Measurements from ENCODE around the gene KCNJ14. TPM values are rescaled to one million over a fixed set of nuclear protein-coding genes. Genes with fewer than 3 reads are reported as not detected.

Gene KCNJ14
- total RNA-seq, 3 donors from 2014 or later (not counting 1 experiment from before 2014, with no cell fraction given) = 0.77 to 1.2 (median 0.85) TPM

DNA sequence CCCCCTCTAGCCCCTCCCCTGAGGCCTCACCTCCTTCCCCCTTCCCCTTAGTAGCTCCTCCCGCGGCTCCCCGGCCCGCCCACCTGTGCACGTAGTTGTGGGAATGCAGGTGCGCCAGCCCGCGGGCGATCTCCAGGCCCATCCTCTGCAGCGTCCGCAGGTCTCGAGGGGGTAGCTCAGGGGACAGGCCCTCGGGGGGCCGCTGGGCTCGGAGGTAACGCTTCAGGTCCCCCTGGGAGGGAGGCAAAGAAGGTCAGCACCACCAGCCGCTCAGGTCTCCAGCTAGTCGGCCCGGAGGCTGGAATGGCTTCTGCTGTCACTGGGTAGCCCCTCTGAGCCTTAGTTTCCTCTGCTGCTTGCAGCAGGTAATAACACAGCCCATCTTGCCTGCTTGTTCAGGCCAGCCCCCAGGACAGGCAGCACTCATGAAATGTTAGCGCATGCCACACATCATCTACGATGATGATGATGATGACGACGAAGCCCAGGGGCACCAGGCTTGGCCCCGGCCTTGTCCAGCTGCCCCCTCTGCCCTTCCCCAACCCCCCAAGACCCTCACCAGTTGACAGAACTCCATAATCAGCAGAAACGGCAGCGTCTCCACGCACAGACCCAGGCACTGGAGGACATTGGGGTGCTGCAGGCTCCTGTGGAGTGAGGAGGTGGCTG lies 47.1 kb downstream of the KCNJ14 start:
- Mint-ChIP-seq H3K36me3 (no peaks in the 10 kb centered on the region), H3K4me3 (no peak overlapping the region), H3K27me3 (ENCODE audit: low read depth in 2 of 2) (peaks cover 0 to 18% of the 10 kb centered on the region in 2 donors), H3K9me3 (no peaks in the 10 kb centered on the region), H3K27ac (no peak overlapping the region), H3K4me1 (peaks cover 17 to 28% of the 10 kb centered on the region in 2 donors)
- TF ChIP-seq, protein P1, sequence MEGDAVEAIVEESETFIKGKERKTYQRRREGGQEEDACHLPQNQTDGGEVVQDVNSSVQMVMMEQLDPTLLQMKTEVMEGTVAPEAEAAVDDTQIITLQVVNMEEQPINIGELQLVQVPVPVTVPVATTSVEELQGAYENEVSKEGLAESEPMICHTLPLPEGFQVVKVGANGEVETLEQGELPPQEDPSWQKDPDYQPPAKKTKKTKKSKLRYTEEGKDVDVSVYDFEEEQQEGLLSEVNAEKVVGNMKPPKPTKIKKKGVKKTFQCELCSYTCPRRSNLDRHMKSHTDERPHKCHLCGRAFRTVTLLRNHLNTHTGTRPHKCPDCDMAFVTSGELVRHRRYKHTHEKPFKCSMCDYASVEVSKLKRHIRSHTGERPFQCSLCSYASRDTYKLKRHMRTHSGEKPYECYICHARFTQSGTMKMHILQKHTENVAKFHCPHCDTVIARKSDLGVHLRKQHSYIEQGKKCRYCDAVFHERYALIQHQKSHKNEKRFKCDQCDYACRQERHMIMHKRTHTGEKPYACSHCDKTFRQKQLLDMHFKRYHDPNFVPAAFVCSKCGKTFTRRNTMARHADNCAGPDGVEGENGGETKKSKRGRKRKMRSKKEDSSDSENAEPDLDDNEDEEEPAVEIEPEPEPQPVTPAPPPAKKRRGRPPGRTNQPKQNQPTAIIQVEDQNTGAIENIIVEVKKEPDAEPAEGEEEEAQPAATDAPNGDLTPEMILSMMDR (IDR thresholded peaks at IDR 0.05) = no peak
- no peak overlapping the region for H3K4me3 ChIP-seq (ENCODE audit: low read length)
- ATAC-seq = peak; percentile 36 to 62 (median 59)
- no peak overlapping the region for H3K27ac ChIP-seq (ENCODE audit: low read length)
- H3K36me3 ChIP-seq (ENCODE audit: control insufficient read depth, insufficient read depth, low read length) = no peaks in the 10 kb centered on the region
- WGBS (ENCODE audit: insufficient coverage) = 30% methylated on average over 27 of the region's 27 CpGs
- peaks cover 15% of the 10 kb centered on the region for H3K27me3 ChIP-seq (ENCODE audit: control insufficient read depth, insufficient read depth, low read length)
- peaks cover 29% of the 10 kb centered on the region for H3K4me1 ChIP-seq (ENCODE audit: control insufficient read depth, insufficient read depth, low read length)
- intact Hi-C loops (cut with micrococcal nuclease) = no loop called here
- DNase-seq = no peak
- H3K9me3 ChIP-seq (ENCODE audit: control insufficient read depth, insufficient read depth, low read length) = no peaks in the 10 kb centered on the region

DNA sequence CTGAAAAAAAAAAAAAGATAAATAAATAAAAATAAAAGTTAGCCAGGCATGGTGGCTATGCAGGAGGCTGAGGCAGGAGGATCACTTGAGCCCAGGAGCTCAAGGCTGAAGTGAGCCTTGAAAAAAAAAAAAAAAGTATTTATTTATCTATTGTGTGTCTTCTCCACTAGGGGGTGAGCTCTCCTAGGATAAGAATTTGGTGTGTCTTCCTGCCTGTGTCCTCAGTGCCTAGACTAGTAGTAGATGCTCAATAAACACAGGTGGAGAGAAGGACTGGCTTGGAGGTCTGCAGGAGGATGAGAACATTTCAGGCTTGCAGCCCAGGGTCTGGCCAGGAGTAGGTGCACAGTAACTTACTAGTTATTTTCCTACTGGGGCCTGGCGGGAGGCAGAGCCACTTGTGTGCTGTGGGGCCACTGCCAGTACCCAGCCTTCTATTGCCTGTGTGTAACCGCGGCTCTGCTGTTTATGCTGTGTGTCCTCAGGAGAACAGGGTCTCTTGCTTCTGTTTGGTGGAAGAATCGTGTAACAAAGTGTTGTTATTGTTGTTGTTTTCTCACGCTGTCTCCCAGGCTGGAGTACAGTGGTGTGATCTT lies 50.9 kb downstream of the KCNJ14 start:
- Mint-ChIP-seq H3K4me3 (no peak overlapping the region), H3K4me1 (peaks cover 6 to 20% of the 10 kb centered on the region in 2 donors), H3K27ac (no peak overlapping the region), H3K9me3 (no peaks in the 10 kb centered on the region), H3K27me3 (ENCODE audit: low read depth in 2 of 2) (peaks cover 0 to 8% of the 10 kb centered on the region in 2 donors), H3K36me3 (no peaks in the 10 kb centered on the region)
- ATAC-seq = peak in 2 of 3 donors; percentile 32 to 37
- TF ChIP-seq, protein P1 (IDR thresholded peaks at IDR 0.05) = peak; percentile 54
- WGBS (ENCODE audit: insufficient coverage) = 90% methylated on average over 5 of the region's 5 CpGs
- DNase-seq = peak in 1 of 2 donors; percentile 74
- peaks cover 7% of the 10 kb centered on the region for H3K27me3 ChIP-seq (ENCODE audit: control insufficient read depth, insufficient read depth, low read length)
- H3K4me1 ChIP-seq (ENCODE audit: control insufficient read depth, insufficient read depth, low read length) = peaks cover 24% of the 10 kb centered on the region
- no peak overlapping the region for H3K4me3 ChIP-seq (ENCODE audit: low read length)
- no peaks in the 10 kb centered on the region for H3K9me3 ChIP-seq (ENCODE audit: control insufficient read depth, insufficient read depth, low read length)
- H3K36me3 ChIP-seq (ENCODE audit: control insufficient read depth, insufficient read depth, low read length) = no peaks in the 10 kb centered on the region
- H3K27ac ChIP-seq (ENCODE audit: low read length) = no peak overlapping the region
- intact Hi-C loops (cut with micrococcal nuclease) = loop anchor here (1.0 kb wide), 1 partner anchor 78 kb away; no protein-coding TSS in a partner anchor

DNA sequence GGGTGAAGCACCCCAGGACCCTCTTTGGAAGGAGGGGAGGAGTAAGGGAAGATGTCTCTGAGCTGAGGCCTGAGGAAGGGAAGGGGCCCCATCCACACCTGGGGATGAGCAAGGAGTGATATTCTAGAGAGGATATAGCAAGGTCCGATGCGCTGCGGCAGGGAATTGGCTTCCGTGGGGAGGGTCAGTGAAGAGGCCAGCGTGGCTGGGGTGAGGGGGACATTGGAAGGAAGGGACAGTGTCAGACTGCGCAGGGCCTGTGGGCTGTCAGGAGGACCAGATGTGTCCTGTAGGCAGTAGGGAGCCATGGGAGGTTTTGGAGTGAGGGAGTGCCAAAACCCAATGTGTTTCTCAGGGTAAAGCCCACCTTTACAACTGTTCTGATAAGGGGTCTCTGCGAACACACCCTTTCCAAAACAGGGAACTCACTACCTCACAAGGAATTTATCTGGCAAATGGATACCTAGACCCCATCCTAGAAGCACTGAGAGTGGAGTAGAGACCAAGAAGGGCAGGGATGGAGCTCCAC lies 52.6 kb downstream of the KCNJ14 start:
- no peak overlapping the region for H3K4me3 ChIP-seq (ENCODE audit: low read length)
- peaks cover 10% of the 10 kb centered on the region for H3K27me3 ChIP-seq (ENCODE audit: control insufficient read depth, insufficient read depth, low read length)
- no peaks in the 10 kb centered on the region for H3K36me3 ChIP-seq (ENCODE audit: control insufficient read depth, insufficient read depth, low read length)
- no peak for ATAC-seq
- peaks cover 0 to 4% of the 10 kb centered on the region in 2 donors for H3K27me3 Mint-ChIP-seq (ENCODE audit: low read depth in 2 of 2)
- H3K36me3 Mint-ChIP-seq = no peaks in the 10 kb centered on the region
- H3K4me1 ChIP-seq (ENCODE audit: control insufficient read depth, insufficient read depth, low read length) = peaks cover 25% of the 10 kb centered on the region
- peaks cover 0 to 8% of the 10 kb centered on the region in 2 donors for H3K4me1 Mint-ChIP-seq
- no peaks in the 10 kb centered on the region for H3K9me3 ChIP-seq (ENCODE audit: control insufficient read depth, insufficient read depth, low read length)
- no peak overlapping the region for H3K4me3 Mint-ChIP-seq
- 93% methylated on average over 6 of the region's 7 CpGs for WGBS (ENCODE audit: insufficient coverage)
- H3K27ac ChIP-seq (ENCODE audit: low read length) = no peak overlapping the region
- DNase-seq = no peak
- no peak overlapping the region for H3K27ac Mint-ChIP-seq
- intact Hi-C loops (cut with micrococcal nuclease) = no loop called here
- no peaks in the 10 kb centered on the region for H3K9me3 Mint-ChIP-seq
- TF ChIP-seq, protein P1 (IDR thresholded peaks at IDR 0.05) = no peak

Measured in natural killer cell (primary cell).